K562 (cell line): ENCODE data around the gene BLOC1S4. TPM values are rescaled to one million over a fixed set of nuclear protein-coding genes. Genes with fewer than 3 reads are reported as not detected.
A peak's percentile ranks its signal among the peaks of the same experiment; 100 is the strongest.

Experiments
- ARID3B ChIP-seq: fragments of 250-450 bp; sonication (Bioruptor Pico); IDR thresholded peaks from 2 replicates; pipeline ENCODE4 v1.4.0; 2020; ENCODE audit warnings: borderline replicate concordance
- CBX1 ChIP-seq: sonication (generic); IDR thresholded peaks from 2 replicates; pipeline ENCODE4 v1.6.1; 2016; ENCODE audit warnings: antibody characterized with exemption, low read depth, mild to moderate bottlenecking
- GABPB1 ChIP-seq: sonication (generic); formaldehyde crosslinking; IDR thresholded peaks from 2 replicates; pipeline ENCODE4 v1.8.0; 2022; ENCODE audit warnings: mild to moderate bottlenecking, missing genetic modification reagents
- GTF2E2 ChIP-seq: fragments of 200-800 bp; sonication (Bioruptor generic); IDR thresholded peaks from 2 replicates; pipeline ENCODE4 v1.6.1; 2016; ENCODE audit warnings: missing genetic modification characterization, missing compliant biosample characterization
- MXI1 ChIP-seq: IDR thresholded peaks from 2 replicates; pipeline ENCODE4 v1.6.1; 2011; ENCODE audit warnings: low read depth, mild to moderate bottlenecking, improper control_type of control experiment, low read length
- NR4A1 ChIP-seq, 2 experiments: fragments of 250-450 bp in 1 of 2; fragments of 450-650 bp in 1 of 2; sonication (Bioruptor Pico) in 1 of 2; IDR thresholded peaks; 2 replicates each; pipeline versions ENCODE4 v1.4.0 to v1.6.1; 2016 to 2020; ENCODE audit warnings: mild to moderate bottlenecking in 2 of 2, missing compliant biosample characterization in 1 of 2, missing genetic modification characterization in 1 of 2, moderate library complexity in 1 of 2
- POLR2A ChIP-seq: fragments of 450-650 bp; conservative IDR thresholded peaks from 2 replicates; pipeline ENCODE4 v1.6.1; 2016
- RAD21 ChIP-seq, 2 experiments: fragments of 250-450 bp in 1 of 2; fragments of 450-650 bp in 1 of 2; sonication (Bioruptor Pico) in 1 of 2; formaldehyde crosslinking in 1 of 2; IDR thresholded peaks in 1 of 2; conservative IDR thresholded peaks in 1 of 2; 2 replicates each; pipeline versions ENCODE4 v1.4.0 to v1.8.0; 2020 to 2022; ENCODE audit warnings: mild to moderate bottlenecking in 2 of 2, moderate library complexity in 1 of 2
- RBM17 ChIP-seq: fragments of 200-400 bp; formaldehyde crosslinking; IDR thresholded peaks from 2 replicates; pipeline ENCODE4 v1.6.1; 2017; ENCODE audit warnings: low read depth, mild to moderate bottlenecking, low read length, borderline replicate concordance
- SRSF7 ChIP-seq: fragments of 200-400 bp; formaldehyde crosslinking; optimal IDR thresholded peaks from 2 replicates; pipeline ENCODE3; 2017; ENCODE audit warnings: mild to moderate bottlenecking, low read depth, low read length
- TEAD4 ChIP-seq, 2 experiments: sonication (generic) in 1 of 2; formaldehyde crosslinking in 1 of 2; IDR thresholded peaks; 2 replicates each; pipeline versions ENCODE4 v1.6.1 to v1.8.0; 2012 to 2022; ENCODE audit warnings: borderline replicate concordance in 1 of 2, inconsistent platforms in 1 of 2, low read length in 1 of 2, mild to moderate bottlenecking in 1 of 2, missing genetic modification reagents in 1 of 2
- ZBTB2 ChIP-seq: fragments of 450-650 bp; IDR thresholded peaks from 2 replicates; pipeline ENCODE4 v1.6.1; 2016; ENCODE audit warnings: antibody characterized with exemption
- ZNF174 ChIP-seq: fragments of 250-450 bp; sonication (Bioruptor Pico); IDR thresholded peaks from 2 replicates; pipeline ENCODE4 v1.4.0; 2020; ENCODE audit warnings: mild to moderate bottlenecking
- ZNF239 ChIP-seq: fragments of 250-450 bp; sonication (Bioruptor Pico); IDR thresholded peaks from 2 replicates; pipeline ENCODE4 v1.4.0; 2020; ENCODE audit warnings: mild to moderate bottlenecking
- ZNF384 ChIP-seq: IDR thresholded peaks from 2 replicates; pipeline ENCODE4 v1.6.1; 2012; ENCODE audit warnings: low read depth, low read length, improper control_type of control experiment
- ZNF699 ChIP-seq: fragments of 250-450 bp; sonication (Bioruptor Pico); IDR thresholded peaks from 2 replicates; pipeline ENCODE4 v1.8.0; 2021; ENCODE audit warnings: mild to moderate bottlenecking, moderate library complexity; ENCODE audit not compliant: insufficient replicate concordance
- ZSCAN29 ChIP-seq: fragments of 450-650 bp; IDR thresholded peaks from 2 replicates; pipeline ENCODE4 v1.6.1; 2017
- polyA plus RNA-seq, 8 experiments: library from polyadenylated mRNA; depleted of rRNA in 4 of 8; stranded (reverse) in 5 of 8; unstranded in 3 of 8; fragments of >200 nt; fragmentation: Nextera tagmentation in 2 of 8; fragmentation: Illumina TruSeq in 1 of 8; extraction: Ambion mirVana in 2 of 8; extraction: Trizol in 1 of 8; gene quantifications; 2 replicates each; pipeline versions ENCODE4 v1.2.1 to v1.2.3, GENCODE V29; 2011 to 2014; ENCODE audit warnings: inconsistent platforms in 1 of 8, missing spikeins in 1 of 8
- total RNA-seq, 7 experiments: library from RNA; depleted of rRNA in 6 of 7; stranded (reverse); fragments of >200 nt in 6 of 7; fragmentation: Illumina TruSeq in 2 of 7; extraction: Trizol in 2 of 7; gene quantifications; 2 replicates each; pipeline versions ENCODE4 v1.2.1 to v1.2.3, GENCODE V29; 2011 to 2021; ENCODE audit warnings: low replicate concordance in 1 of 7
- TF ChIP-seq, protein P1 (sequence below): fragments of 250-450 bp; sonication (Bioruptor Pico); IDR thresholded peaks from 2 replicates; pipeline ENCODE4 v1.8.0; 2022; ENCODE audit warnings: moderate library complexity, mild to moderate bottlenecking, inconsistent platforms
- TF ChIP-seq, protein P2 (sequence below): IDR thresholded peaks from 2 replicates; pipeline ENCODE4 v1.6.1; 2014; ENCODE audit warnings: antibody characterized with exemption

Gene BLOC1S4
- total and polyA plus RNA-seq, 9 of the 15 experiments (the other 6 are each of a cell fraction or from before 2014, with no cell fraction given): 3.1 to 31.6 (median 11.2) TPM

GRCh38 chr4:6730603-6731317, 14.8 kb downstream of the BLOC1S4 start (continued):
- no peak for TF ChIP-seq ARID3B (CRISPR knock-in tag)
- peak; percentile 82 for TF ChIP-seq GABPB1 (CRISPR knock-in tag)
- TF ChIP-seq, protein P1, sequence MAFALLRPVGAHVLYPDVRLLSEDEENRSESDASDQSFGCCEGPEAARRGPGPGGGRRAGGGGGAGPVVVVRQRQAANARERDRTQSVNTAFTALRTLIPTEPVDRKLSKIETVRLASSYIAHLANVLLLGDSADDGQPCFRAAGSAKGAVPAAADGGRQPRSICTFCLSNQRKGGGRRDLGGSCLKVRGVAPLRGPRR: 0 out of 2 replicates have a peak, but pooled peaks have one; percentile 43
- no peak for TF ChIP-seq SRSF7
- peak; percentile 98 for TF ChIP-seq TEAD4 (IDR thresholded peaks at IDR 0.05; ENCODE audit: low read length)
- TF ChIP-seq TEAD4 (CRISPR knock-in tag; IDR thresholded peaks at IDR 0.05; ENCODE audit: borderline replicate concordance): no peak
- TF ChIP-seq RAD21 (CRISPR knock-in tag; conservative IDR thresholded peaks at IDR 0.05 in 1 of 2, IDR thresholded peaks at IDR 0.05 in 1 of 2): peak in 1 of 2 experiments; percentile 5; a peak in 1 of 4 replicates
- 0 out of 2 replicates have a peak, but pooled peaks have one; percentile 53 for TF ChIP-seq ZNF384
- TF ChIP-seq ZNF239 (CRISPR knock-in tag): no peak
- TF ChIP-seq ZNF699 (CRISPR knock-in tag): no peak
- TF ChIP-seq, protein P2, sequence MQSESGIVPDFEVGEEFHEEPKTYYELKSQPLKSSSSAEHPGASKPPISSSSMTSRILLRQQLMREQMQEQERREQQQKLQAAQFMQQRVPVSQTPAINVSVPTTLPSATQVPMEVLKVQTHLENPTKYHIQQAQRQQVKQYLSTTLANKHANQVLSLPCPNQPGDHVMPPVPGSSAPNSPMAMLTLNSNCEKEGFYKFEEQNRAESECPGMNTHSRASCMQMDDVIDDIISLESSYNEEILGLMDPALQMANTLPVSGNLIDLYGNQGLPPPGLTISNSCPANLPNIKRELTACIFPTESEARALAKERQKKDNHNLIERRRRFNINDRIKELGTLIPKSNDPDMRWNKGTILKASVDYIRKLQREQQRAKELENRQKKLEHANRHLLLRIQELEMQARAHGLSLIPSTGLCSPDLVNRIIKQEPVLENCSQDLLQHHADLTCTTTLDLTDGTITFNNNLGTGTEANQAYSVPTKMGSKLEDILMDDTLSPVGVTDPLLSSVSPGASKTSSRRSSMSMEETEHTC: no peak
- TF ChIP-seq ZSCAN29: no peak
- no peak for TF ChIP-seq RBM17
- TF ChIP-seq GTF2E2 (tag): peak; percentile 50; the same call in 1 of the 2 replicates
- TF ChIP-seq NR4A1 (CRISPR knock-in tag; IDR thresholded peaks at IDR 0.05): no peak
- TF ChIP-seq NR4A1 (tag; IDR thresholded peaks at IDR 0.05): peak; percentile 64; the same call in 1 of the 2 replicates
- TF ChIP-seq ZBTB2: peak; percentile 74; the same call in 1 of the 2 replicates
- TF ChIP-seq CBX1: no peak
- TF ChIP-seq MXI1: no peak
- no peak for TF ChIP-seq ZNF174
- TF ChIP-seq POLR2A: peak; percentile 78
